DMS 273 (cell line): ENCODE data around the gene TACR1.
A peak's percentile ranks its signal among the peaks of the same experiment; 100 is the strongest.

Experiments
- DNase-seq: peaks from one replicate; lab custom pipeline; 2025; ENCODE audit not compliant: unreplicated experiment; lab: John Stamatoyannopoulos, UW

Gene TACR1

DNA sequence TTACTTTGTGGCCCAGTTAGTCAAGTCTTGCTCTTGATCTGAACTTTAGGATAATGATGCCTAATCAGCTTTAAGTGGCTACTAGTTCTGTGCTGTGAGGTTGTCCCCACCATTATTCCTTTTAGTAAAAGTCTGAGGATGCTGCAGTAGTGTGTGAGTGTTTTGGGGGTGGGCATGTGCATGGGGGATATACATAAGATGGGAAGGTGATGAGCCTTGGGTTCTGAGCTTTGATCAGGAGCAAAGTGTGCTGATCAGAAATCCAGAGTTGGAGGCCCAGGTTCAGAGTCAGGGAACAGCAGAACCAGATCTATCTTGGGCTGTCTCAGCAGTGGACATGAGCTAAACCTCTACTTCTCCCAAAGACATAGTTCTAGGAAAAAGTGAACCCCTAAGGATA lies 174.1 kb downstream of the TACR1 start:
- no peak for DNase-seq

- peak; percentile 32 for DNase-seq
These were observed 175.5 kb downstream of the TACR1 start for GRCh38 chr2:75023666-75024455.

DNA sequence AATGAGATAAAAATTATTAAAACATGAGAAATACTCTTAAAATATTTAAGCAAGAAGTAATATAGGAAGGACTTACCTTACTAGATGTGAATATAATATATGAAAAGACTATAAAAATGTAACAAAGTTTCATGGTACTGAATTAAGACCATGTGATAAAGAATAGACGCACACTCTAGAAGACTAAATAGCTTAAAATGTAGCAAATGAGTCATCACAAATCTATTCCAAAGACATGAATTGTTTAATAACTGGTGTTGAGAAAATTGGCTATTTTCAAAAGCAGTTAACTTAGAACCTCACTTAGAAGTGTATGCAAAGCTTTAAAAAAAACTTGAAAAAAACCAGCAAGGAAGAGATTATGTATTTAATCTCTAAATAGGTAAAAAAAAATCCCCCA lies 176.8 kb downstream of the TACR1 start:
- DNase-seq = no peak

- no peak for DNase-seq
These were observed 177.6 kb downstream of the TACR1 start for GRCh38 chr2:75021672-75022071.

GRCh38 chr2:75020476-75020875 lies 178.8 kb downstream of the TACR1 start:
- no peak for DNase-seq

- DNase-seq = no peak
These were observed 179.5 kb downstream of the TACR1 start for GRCh38 chr2:75019790-75020189.

- DNase-seq = no peak
These were observed 181.2 kb downstream of the TACR1 start for GRCh38 chr2:75018162-75018561.

GRCh38 chr2:75012080-75012479 lies 187.2 kb downstream of the TACR1 start:
- no peak for DNase-seq

- no peak for DNase-seq
These were observed 188.7 kb downstream of the TACR1 start for GRCh38 chr2:75010571-75010970.

- DNase-seq = peak; percentile 80
These were observed 191.5 kb downstream of the TACR1 start for GRCh38 chr2:75007819-75008218.

GRCh38 chr2:75007061-75007460 lies 192.3 kb downstream of the TACR1 start:
- DNase-seq = no peak

DNA sequence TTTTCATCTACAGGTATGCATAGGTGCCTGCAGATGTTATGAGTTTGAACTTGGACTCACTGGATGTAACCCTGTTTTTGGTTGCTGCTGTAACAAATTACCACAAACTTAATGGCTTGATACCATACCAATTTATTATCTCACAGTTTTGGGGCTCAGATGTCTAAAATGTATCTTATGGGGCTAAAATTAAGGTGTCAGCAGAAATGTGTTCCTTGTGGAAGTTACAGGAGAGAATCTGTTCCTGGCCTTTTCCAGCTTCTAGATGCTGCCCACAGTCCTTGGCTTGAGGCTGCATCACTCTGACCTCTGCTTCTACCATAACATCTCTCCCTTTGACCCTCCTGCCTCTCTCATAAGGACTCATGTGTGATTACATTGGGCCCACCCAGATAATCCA lies 193.3 kb downstream of the TACR1 start:
- DNase-seq = no peak

DNA sequence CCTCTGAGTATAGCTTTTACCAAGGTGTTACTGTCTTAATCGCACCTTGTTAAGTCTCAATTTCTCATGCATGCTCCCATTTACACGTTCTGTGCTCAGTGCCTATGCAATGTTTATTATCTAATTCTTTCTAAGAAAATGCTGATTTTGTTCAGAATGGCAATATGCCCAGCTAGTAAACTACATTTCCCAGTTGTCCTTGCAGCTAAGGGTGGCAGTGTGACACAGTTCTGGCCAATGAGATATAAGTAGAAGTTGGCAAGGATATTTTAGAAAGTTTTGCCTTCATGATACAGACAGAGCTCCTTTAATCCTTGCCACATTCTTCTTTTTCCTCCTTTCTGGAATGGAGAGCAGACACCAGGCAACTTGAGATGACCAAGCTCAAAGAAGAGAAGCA lies 195.5 kb downstream of the TACR1 start:
- DNase-seq = no peak

DNA sequence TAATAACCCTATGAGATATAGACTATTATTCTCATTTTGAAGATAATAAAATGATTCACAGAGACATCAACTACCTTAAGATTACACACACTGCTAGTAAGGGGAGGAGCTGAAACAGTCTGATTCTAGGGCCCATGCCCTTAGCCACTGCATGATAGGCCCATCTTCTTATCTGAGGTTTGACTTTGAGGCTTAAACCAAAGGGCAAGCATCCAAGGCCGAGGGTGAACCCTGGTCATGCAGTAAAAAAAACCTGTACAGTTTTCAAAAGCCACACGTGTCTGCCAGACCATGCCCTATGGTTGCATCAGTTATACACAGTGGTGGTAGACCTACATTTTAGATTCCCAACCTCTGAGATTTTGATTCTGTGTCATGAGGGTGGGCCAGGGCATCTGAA lies 196.0 kb downstream of the TACR1 start:
- no peak for DNase-seq

- no peak for DNase-seq
These were observed 197.3 kb downstream of the TACR1 start for GRCh38 chr2:75002007-75002406.

GRCh38 chr2:74999468-74999867 lies 199.9 kb downstream of the TACR1 start:
- peak; percentile 8 for DNase-seq
